PFSK-1 (cell line): ENCODE results near the gene CDC42EP3.

Experiments
- FOXP2 ChIP-seq: optimal IDR thresholded peaks from 2 replicates; pipeline ENCODE3; 2011; ENCODE audit warnings: borderline replicate concordance, control low read depth, inconsistent platforms; ENCODE audit not compliant: insufficient read depth; ENCODE audit errors: extremely low read length, extremely low read depth
- POLR2AphosphoS5 ChIP-seq: IDR thresholded peaks from 2 replicates; pipeline ENCODE4 v1.6.1; 2012; ENCODE audit warnings: low read depth, mild to moderate bottlenecking, control low read depth, low read length, moderate library complexity
- REST ChIP-seq, 2 experiments: IDR thresholded peaks; 2 replicates each; pipeline versions ENCODE4 v1.6.1 to v1.8.0; 2011 to 2012; ENCODE audit warnings: low read depth in 2 of 2, low read length in 2 of 2, control low read depth in 1 of 2, inconsistent platforms in 1 of 2, mild to moderate bottlenecking in 1 of 2, moderate library complexity in 1 of 2; ENCODE audit not compliant: insufficient read depth in 1 of 2
- SIN3A ChIP-seq: IDR thresholded peaks from 2 replicates; pipeline ENCODE4 v1.6.1; 2012; ENCODE audit warnings: mild to moderate bottlenecking, low read length, moderate library complexity, borderline replicate concordance; ENCODE audit not compliant: insufficient read depth
- TAF1 ChIP-seq: IDR thresholded peaks from 2 replicates; pipeline ENCODE4 v1.6.1; 2012; ENCODE audit warnings: low read length, control low read depth, borderline replicate concordance; ENCODE audit not compliant: insufficient read depth

- TF ChIP-seq POLR2AphosphoS5 (no peak), TAF1 (no peak), REST (IDR thresholded peaks at IDR 0.05; ENCODE audit: insufficient read depth in 1 of 2, low read depth in 2 of 2, low read length in 2 of 2) (no peak), SIN3A (no peak), FOXP2 (no peak)
These were observed 51.5 kb downstream of the CDC42EP3 start for GRCh38 chr2:37619959-37620300.
